ENCODE data around the gene PSMC4.

DNA sequence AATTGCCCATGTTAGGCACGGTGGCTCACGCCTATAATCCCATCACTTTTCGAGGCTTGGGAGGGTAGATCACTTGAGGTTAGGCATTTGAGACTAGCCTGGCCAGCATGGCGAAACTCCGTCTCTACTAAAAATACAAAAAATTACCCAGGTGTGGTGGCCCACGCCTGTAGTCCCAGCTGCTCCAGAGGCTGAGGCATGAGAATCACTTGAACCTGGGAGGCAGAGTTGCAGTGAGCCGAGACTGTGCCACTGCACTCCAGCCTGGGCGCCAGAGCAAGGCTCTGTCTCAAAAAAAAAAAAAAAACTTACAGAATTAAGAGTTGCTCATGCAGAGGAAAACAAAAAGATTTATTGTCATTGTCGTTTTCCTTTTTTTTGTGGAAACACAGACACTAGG is 3.4 kb upstream of the PSMC4 start:
- TF ChIP-seq, protein P1, sequence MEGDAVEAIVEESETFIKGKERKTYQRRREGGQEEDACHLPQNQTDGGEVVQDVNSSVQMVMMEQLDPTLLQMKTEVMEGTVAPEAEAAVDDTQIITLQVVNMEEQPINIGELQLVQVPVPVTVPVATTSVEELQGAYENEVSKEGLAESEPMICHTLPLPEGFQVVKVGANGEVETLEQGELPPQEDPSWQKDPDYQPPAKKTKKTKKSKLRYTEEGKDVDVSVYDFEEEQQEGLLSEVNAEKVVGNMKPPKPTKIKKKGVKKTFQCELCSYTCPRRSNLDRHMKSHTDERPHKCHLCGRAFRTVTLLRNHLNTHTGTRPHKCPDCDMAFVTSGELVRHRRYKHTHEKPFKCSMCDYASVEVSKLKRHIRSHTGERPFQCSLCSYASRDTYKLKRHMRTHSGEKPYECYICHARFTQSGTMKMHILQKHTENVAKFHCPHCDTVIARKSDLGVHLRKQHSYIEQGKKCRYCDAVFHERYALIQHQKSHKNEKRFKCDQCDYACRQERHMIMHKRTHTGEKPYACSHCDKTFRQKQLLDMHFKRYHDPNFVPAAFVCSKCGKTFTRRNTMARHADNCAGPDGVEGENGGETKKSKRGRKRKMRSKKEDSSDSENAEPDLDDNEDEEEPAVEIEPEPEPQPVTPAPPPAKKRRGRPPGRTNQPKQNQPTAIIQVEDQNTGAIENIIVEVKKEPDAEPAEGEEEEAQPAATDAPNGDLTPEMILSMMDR (IDR thresholded peaks at IDR 0.05; ENCODE audit: low read depth, low read length): no peak
- no peak for TF ChIP-seq EZH2phosphoT487 (IDR thresholded peaks at IDR 0.05; ENCODE audit: low read depth)
